Measurements from ENCODE around the gene PPP2R1A. TPM values are rescaled to one million over a fixed set of nuclear protein-coding genes. Genes with fewer than 3 reads are reported as not detected.
A peak's percentile ranks its signal among the peaks of the same experiment; 100 is the strongest.

PPP2R1A gene
- 226 and 269 TPM in 2 replicates for total RNA-seq (2014; rRNA removed; shearing (Covaris generic))

DNA sequence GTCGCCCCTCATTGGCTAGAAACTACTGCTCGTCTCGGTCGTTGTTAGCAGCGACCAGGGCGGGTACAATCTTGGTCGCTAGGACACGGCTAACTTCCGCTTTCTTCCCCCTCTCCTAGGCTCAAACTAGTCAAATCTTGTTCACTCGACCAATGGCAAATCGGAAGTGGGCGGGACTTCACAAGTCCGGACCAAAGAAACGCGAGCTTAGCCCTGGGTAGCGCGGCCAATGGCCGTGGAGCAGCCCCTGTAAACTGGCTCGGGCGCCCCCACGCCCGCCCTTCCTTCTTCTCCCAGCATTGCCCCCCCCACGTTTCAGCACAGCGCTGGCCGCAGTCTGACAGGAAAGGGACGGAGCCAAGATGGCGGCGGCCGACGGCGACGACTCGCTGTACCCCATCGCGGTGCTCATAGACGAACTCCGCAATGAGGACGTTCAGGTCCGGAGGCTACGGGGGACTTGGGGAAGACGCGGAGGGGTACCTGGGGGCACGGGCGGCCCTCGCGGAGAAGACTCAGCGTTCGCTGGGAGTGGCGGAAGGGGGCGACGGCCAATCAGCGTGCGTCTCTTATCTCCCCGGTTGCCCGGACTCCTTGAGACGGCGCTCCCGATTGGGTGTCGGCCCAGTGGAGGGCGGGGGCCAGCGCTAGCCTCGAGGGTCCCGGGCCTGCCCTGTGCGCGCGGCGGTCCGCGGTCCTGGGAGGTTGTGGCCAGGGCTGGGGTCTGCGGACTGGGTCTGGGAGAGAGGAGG is at the start of gene PPP2R1A:
Gene PPP2R1A, plus strand, starts transcription at position 318 of the 752 bp plus-strand sequence. Its CDS starts 45 bp downstream, at position 363.
- peak; percentile 100 for DNase-seq (ENCODE audit: low spot score)

DNA sequence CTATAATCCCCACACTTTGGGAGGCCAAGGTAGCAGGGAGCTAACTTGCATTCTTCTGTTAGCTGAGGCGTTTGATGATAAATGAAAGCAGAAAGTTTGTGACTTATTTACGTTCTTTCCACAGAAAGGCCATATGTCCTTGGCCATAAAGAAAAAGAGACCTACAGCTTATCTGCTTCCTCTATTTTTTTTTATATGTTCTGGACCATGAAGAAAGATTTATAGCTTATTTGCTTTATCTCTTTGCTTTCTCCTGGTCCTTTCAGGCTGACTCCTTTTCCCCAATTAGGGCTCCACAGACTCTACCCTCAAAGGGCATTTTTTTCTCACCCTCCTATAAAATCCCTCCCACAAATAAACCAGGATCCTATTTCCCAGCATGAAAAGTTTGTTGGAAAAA is 48.6 kb upstream of the PPP2R1A start:
- in situ Hi-C loops (cut with HindIII; ENCODE audit: low sequenced_read_pairs): no loop called here
- DNase-seq (ENCODE audit: low spot score): no peak

More for the DNA sequence above, at the start of gene PPP2R1A:
- in situ Hi-C loops (cut with HindIII; ENCODE audit: low sequenced_read_pairs): no loop called here

DNA sequence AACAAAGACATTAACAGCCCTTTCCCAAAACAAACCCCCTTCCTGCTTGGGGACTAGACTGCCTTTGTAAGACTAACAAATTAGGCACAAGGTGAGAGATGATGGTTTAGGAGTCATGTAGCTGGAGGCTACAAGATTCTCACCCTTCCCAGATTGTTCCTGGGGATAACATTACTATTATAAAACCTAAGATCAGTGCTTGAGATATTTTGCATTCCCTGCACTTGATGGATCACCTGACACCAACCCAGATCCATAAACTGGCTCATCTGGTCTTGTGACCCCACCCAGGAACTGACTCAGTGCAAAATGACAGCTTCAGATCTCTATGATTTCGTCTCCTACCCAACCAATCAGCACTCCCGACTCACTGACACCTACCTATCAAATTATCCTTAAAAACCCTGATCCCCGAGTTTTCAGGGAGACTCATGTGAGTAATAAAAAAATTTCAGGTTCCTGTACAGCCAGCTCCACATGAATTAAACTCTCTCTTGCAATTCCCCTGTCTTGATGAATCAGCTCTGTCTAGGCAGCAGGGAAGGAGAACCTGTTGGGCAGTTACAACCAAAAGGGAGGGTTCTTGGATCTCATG is 47.8 kb upstream of the PPP2R1A start:
- DNase-seq (ENCODE audit: low spot score): no peak
- in situ Hi-C loops (cut with HindIII; ENCODE audit: low sequenced_read_pairs): no loop called here

DNA sequence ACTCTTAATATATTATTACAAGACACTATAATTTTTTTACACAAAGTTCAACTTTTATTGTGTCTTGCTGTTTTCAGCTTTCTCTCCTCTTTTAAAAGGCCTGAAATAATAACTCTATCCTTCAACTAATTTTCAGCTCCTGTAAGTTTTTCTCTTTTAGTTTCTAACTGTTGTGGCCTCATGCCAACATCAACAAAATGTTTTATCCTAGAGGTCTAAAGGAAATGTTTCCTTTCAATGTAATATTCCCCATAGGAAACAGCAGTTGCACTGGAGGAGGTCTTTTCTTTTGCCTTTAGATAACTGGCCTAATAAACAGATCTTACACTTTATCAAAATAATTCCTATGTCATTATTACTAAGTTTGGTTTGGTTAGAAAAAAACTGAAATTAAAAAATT is 41.6 kb upstream of the PPP2R1A start:
- in situ Hi-C loops (cut with HindIII; ENCODE audit: low sequenced_read_pairs): no loop called here
- DNase-seq (ENCODE audit: low spot score): no peak

DNA sequence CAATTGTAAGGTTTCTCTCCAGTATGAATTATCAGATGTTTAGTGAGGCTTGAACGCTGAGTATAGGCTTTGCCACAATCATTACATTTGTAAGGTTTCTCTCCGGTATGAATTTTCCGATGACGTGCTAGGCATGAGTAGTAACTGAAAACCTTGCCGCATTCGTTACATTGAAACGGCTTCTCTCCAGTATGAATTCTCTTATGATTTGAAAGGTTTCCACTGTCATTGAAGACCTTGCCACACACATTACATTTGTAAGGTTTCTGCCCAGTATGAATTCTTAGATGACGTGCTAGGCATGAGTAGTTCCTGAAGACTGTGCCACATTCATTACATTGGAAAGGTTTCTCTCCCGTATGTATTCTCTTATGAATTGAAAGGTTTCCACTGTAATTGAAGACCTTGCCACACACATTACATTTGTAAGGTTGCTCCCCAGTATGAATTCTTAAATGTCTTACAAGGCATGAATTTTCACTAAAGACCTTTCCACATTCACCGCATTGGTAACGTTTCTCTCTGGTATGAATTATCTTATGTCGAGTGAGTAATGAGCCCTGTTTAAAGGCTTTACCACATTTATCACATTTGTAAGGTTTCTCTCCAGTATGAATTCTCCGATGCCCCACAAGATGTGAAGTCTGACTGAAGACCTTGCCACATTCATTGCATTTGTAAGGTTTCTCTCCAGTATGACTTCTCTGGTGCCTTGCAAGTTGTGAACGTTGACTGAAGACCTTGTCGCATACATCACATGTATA is 34.1 kb upstream of the PPP2R1A start:
- DNase-seq (ENCODE audit: low spot score): no peak
- in situ Hi-C loops (cut with HindIII; ENCODE audit: low sequenced_read_pairs): no loop called here

DNA sequence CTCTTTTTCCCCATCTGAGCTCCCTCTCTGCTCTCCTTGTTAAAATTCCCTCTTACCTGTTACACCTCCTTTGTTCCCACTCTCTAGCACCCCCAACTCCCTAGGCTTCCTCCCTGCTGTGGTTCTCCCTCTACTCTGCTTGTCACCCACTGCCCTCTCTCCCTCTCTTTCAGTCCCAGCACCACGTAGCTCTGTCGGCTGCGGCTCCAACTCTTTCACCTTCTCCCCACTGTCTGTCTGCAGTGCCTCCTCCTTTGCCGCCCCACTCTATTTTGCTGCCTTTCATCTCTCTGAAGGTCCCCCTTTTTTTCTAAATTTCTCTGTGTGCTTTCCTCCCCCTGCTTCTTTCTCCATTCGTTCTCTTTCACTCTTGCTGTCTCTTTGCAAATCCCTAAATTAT is 19.5 kb upstream of the PPP2R1A start:
- in situ Hi-C loops (cut with HindIII; ENCODE audit: low sequenced_read_pairs): no loop called here
- peak; percentile 36 for DNase-seq (ENCODE audit: low spot score)

DNA sequence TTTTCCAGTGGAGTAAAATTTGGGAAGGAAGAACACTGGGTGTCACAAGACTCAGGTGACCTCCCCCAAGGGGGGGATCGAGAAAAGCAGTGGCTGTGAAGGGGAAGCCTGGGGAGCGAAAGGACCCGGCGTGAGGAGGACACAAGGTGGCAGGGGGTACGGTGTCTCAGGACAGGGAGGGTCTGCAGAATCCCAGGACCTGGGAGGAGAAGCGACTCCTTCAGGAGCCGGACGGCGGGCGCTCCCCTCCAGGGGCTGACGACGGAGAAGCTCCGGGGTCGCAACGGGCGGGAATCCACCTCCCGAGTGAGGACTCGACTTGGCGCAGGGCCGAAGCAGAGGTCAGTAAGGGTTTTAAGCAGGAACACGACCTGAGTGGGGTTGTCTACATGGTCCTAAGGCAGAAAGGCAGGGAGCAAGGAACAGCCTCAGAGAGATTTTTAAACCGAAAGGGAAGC is 19.0 kb upstream of the PPP2R1A start:
- no peak for DNase-seq (ENCODE audit: low spot score)
- in situ Hi-C loops (cut with HindIII; ENCODE audit: low sequenced_read_pairs): no loop called here

DNA sequence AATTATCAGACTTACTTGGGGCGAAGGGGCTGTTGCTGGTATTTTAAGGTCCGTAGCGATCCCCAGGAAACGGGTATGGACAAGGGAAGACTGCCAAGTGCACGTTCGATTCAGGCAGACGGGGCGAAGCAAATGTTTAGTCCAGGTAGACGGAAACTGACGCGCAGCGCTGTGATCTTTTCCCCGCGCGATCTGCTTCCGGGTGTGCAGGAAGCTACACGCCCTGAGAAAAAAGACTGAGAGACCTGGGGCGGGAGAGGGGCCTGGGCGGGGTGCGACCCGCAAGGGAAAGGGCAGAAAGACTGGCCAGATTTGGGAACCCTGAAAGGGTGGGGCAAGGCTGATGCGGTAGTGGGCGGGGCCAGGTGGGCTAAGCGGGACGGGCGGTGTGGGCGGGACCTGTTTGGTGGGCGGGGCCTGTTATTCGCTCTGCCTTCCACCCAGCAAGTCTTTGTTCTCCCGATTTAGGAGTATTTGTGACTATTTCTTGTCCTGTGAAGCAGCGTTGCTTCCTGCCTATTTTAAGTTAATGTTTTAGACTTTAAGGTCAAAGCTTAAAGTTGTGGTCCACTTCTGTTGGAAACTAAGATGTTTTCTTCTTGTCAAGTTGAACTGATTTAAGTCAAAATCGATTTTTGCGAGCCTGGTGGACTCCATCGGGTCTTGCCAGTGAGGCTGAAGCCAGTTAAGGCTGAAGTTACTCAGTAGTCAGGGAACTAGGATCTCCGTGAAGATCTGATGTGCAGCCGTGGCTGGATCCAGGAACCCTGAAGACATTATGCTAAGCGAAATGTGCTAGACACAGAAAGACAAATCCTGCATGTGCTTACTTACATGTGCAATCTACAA is 18.3 kb upstream of the PPP2R1A start, which contains the start of gene ZNF836:
Gene ZNF836, minus strand, starts transcription at position 301 of the 849 bp plus-strand sequence. CDS start 3,549 bp downstream, outside the sequence.
- DNase-seq (ENCODE audit: low spot score): peak; percentile 86
- in situ Hi-C loops (cut with HindIII; ENCODE audit: low sequenced_read_pairs): no loop called here

DNA sequence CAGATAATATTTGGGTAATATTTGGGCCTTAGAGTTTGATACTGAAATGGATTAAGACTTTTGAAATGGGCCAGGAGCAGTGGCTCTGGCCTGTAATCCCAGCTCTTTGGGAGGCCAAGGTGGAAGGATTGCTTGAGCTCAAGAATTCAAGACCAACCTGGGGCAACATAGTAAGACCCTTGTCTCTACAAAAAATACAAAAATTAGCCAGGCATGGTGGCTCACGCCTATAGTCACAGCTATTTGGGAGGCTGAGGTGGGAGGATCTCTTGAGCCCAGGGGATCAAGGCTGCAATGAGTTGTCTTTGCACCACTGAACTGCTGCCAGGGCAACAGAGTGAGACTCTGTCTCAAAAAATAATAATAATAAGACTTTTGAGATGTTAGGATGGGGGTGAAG is 17.5 kb upstream of the PPP2R1A start:
- in situ Hi-C loops (cut with HindIII; ENCODE audit: low sequenced_read_pairs): no loop called here

DNA sequence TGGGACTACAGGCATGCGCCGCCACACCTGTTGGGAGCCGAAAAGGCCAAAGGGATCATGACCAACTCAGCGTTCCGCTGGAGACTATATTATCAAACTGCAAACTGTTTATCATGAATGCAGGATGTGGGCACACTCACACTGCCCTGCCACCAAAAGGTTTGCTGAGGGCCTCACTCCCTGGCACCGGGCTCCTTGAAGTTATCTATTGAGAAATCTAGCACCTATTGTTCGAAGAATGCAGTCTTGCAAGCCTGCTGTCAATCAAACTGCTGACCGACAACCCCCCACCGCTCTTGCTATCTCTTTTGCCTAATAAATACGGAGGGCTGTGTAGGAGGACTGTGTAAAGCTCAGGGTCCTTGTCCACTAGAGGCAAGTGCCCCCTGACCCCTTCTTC is 13.3 kb upstream of the PPP2R1A start:
- in situ Hi-C loops (cut with HindIII; ENCODE audit: low sequenced_read_pairs): no loop called here
- no peak for DNase-seq (ENCODE audit: low spot score)

More for the DNA sequence above, 17.5 kb upstream of the PPP2R1A start:
- no peak for DNase-seq (ENCODE audit: low spot score)

DNA sequence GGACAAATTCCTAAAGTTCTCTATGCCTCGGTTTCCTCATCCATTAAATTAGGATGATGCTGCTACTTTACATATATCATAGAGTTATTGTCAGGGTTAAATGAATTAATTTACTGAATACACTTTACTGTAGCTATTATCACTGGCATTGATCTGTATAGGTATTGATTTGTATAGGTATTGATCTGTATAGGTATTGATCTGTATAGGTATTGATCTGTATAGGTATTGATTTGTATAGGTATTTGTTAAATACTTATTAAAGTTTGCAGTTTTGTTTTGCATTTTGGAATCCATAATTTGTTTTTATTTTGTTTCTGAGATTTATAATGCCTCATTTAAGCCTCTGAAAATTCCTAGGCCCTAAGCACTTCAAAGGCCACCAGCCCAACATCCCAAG is 2.4 kb upstream of the PPP2R1A start:
- DNase-seq (ENCODE audit: low spot score): no peak
- in situ Hi-C loops (cut with HindIII; ENCODE audit: low sequenced_read_pairs): no loop called here

DNA sequence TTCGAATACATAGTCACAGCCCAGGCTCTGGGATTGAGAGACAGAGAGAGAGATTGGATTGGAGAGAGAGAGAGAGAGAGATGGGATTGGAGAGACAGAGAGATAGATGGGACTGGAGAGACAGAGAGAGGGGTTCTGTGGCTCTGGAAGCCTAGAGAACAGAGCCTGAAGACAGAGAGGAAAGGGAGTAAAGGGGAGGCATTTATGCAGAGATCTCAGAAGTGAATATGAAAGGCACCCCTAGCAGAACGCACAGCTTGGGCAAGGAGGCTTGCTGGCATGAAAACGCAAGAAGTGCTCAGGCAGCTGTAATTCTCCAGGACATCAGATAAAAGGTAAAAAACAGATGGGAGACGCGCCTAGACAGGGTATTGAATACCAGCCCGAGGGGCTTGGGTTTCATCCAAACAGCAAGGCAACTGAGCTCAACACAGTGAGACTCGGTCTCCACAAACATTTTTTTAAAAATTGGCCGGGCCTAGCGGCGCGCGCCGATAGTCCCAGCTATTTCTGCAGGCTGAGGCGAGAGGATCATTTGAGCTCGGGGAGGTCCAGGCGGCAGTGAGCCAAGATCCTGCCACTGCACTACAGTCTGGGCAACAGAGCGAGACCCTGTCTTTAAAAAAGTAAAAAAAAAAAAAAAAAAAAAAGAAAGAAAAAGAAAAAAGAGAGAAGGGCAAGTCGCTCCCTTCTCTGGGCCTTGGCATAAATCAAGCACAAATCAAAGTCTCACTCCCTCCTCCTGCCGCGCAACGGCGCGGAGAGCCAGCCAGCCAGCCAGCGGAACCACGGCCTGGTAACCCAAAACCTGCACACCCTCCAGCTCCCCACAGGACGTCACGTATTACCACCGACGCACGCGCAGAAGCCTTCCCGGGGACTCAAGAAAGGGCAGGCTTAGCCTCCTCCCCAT is 774 bp upstream of the PPP2R1A start:
- no peak for DNase-seq (ENCODE audit: low spot score)
- in situ Hi-C loops (cut with HindIII; ENCODE audit: low sequenced_read_pairs): no loop called here

DNA sequence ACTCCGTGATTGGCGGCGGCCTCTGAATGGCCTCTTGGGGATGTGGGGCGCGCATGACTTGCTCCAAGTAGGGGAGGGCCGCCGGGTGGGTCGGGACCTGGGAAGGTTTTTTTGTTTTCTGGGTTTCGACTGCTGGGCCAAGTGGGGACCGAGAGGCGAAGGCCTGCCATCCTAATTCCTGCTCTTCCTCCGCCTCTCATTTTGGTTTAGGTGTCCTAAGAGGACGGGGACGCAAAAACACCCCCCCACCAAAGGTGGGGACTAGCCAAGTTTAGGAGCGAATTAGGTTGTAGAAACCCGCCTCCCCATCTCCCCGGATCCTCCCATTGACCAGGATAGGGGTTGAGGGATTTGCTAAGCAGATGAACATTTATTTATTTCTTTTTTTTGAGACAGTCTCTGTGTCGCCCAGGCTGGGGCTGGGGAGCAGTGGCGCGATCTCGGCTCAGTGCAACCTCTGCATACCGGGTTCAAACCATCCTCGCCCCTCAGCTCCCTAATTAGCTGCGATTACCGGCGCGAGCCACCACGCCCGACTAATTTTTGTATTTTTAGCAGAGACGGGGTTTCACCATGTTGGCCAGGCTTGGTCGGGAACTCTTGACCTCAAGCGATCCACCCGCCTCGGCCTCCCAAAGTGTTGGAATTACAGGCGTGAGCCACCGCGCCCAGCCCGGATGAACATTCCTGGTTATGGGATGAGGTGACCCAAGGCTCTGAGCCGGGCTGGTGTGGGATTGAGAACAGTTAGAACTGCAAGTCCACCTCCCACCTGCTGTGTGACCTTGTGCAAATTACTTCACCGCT is 838 bp downstream of the PPP2R1A start:
- DNase-seq (ENCODE audit: low spot score): peak; percentile 50
- in situ Hi-C loops (cut with HindIII; ENCODE audit: low sequenced_read_pairs): no loop called here

DNA sequence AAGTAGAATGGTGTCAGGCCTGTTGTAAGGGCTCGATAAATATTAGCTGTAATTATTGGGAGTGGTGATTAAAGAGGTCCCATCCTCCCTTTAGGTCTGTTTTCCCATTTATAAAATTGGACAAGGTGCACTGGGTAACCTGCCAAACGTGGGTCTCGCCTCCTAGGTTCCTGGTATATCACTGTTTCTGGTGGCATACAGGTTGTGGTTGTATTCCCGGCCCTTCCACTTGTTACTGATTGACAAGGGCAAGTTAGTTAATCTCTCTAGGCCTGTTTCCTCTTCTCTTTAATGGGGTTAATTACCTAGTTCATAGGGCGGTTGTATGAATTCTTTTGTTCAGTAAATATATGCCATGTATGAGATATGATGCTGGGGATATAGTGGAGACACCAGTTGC is 1.5 kb downstream of the PPP2R1A start:
- no peak for DNase-seq (ENCODE audit: low spot score)
- in situ Hi-C loops (cut with HindIII; ENCODE audit: low sequenced_read_pairs): no loop called here

DNA sequence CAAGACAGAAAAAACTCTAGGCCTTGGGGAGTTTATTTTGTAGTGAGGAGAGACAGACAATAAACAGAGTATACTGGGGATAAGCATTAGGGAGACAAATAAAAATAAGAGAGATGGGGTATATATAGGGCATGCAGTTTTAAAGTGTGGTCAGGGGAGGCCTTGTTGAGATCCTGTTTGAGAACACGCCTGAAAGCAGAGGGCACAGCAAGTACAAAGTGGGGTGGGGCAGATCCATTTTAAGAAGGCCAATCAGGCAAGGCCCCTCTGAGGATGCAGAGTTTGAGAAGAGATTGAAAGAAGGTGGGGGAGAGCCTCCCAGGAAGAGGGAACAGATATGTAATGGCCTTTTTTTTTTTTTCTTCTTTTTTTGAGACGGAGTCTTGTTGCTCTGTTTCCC is 2.1 kb downstream of the PPP2R1A start:
- in situ Hi-C loops (cut with HindIII; ENCODE audit: low sequenced_read_pairs): no loop called here

DNA sequence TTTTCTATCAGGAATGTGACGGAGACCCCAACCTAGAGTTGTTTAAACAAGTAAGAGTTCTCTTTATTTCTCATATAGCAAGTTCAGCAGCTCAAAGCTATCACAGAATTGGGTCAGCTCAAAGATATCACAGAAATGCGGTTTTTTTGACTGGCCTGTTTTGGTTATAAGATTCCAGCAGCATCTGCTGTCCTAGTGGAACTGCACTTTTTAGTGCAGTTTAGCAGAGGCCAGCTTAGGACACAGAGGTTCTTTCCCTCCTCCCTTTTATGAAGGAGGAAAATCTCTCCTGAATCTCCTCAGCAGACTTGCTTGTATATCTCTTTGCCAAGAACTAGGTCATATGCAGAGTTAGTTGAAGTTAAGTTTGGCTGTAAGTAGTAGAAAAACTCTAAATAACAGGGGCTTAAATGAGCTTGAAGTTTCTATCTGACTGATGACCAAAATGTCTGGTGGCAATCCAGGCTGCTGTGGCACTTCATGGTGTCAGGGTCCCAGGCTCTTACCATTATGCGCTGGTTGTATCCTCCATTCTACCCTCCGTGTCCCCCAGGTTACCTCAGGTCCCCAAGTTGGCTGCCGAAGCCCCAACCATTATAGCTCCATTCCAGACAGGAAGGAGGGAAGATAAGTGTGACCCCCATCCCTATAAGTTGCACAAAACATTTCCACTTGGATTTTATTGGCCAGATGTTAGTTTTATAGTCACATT is 6.6 kb downstream of the PPP2R1A start:
- in situ Hi-C loops (cut with HindIII; ENCODE audit: low sequenced_read_pairs): no loop called here
- DNase-seq (ENCODE audit: low spot score): no peak

More for the DNA sequence above, 2.1 kb downstream of the PPP2R1A start:
- no peak for DNase-seq (ENCODE audit: low spot score)

DNA sequence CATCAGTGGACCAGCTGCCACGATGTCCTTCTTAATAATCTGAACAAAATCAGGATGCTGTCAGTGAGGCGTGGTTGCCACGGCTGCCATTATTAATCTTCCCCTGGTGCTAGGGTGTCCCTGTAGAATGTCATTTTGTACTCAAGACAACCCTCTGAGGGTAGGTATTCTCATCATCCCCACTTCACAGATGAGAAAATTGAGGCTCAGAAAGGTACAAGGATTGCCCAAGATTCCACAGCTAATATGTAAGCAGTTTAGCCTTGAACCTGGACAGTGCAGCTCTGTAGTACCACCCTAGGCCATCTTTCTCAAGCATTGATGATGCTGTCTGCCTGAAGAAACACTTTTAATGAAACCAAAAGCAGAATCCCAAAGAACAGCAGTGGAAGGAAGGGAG is 8.1 kb downstream of the PPP2R1A start:
- DNase-seq (ENCODE audit: low spot score): no peak
- in situ Hi-C loops (cut with HindIII; ENCODE audit: low sequenced_read_pairs): no loop called here
